Activated CD4-positive, alpha-beta memory T cell treated with anti-CD3 and anti-CD28 coated beads for 36 hours (primary cell): Measurements from ENCODE around the gene NUP50. TPM values are rescaled to one million over a fixed set of nuclear protein-coding genes. Genes with fewer than 3 reads are reported as not detected.

ENCODE experiments used
- CTCF ChIA-PET: fragments of 350-600 bp; sonication (Branson Sonifier 250); formaldehyde crosslinking; loops from one replicate; lab custom pipeline; 2021; ENCODE audit warnings: antibody characterized with exemption, inconsistent platforms; lab: Charles Lee
- POLR2A ChIA-PET: fragments of 350-600 bp; sonication (Branson Sonifier 250); formaldehyde crosslinking; loops from one replicate; lab custom pipeline; 2021; ENCODE audit warnings: antibody characterized with exemption; lab: Charles Lee
- DNase-seq: peaks from one replicate; pipeline ENCODE4 v3.0.0-alpha.2; 2020
- H3K27ac Mint-ChIP-seq: one replicate; pipeline ENCODE4 v1.8.0; 2021; ENCODE audit warnings: mixed read lengths
- H3K27me3 Mint-ChIP-seq: one replicate; pipeline ENCODE4 v1.8.0; 2021; ENCODE audit warnings: mixed read lengths
- H3K36me3 Mint-ChIP-seq: one replicate; pipeline ENCODE4 v1.8.0; 2021; ENCODE audit warnings: mixed read lengths
- H3K4me1 Mint-ChIP-seq: one replicate; pipeline ENCODE4 v1.8.0; 2021; ENCODE audit warnings: low read depth, mixed read lengths
- H3K4me3 Mint-ChIP-seq: one replicate; pipeline ENCODE4 v1.8.0; 2021; ENCODE audit warnings: mild to moderate bottlenecking, mixed read lengths
- H3K9me3 Mint-ChIP-seq: one replicate; pipeline ENCODE4 v1.8.0; 2021; ENCODE audit warnings: mixed read lengths
- intact Hi-C: fragments of 100-400 bp; cut with micrococcal nuclease; formaldehyde crosslinking; loops from one replicate; pipeline ENCODE4 v1.15.1; 2023
- total RNA-seq, 2 experiments: library from RNA; stranded (reverse); gene quantifications; one replicate each; pipeline ENCODE4 v1.2.3, GENCODE V29; 2021

NUP50 gene
- total RNA-seq, 2 experiments from 2014 or later = 150 to 156 TPM

- H3K9me3 Mint-ChIP-seq = no peaks in the 10 kb centered on the region
- no peaks in the 10 kb centered on the region for H3K36me3 Mint-ChIP-seq
- no peak overlapping the region for H3K27ac Mint-ChIP-seq
- H3K4me1 Mint-ChIP-seq = peaks cover 11% of the 10 kb centered on the region
- ChIA-PET POLR2A (no interaction called here), CTCF (no interaction called here)
- intact Hi-C loops = no loop called here
- DNase-seq = no peak
- no peaks in the 10 kb centered on the region for H3K27me3 Mint-ChIP-seq
- no peak overlapping the region for H3K4me3 Mint-ChIP-seq
Observed at GRCh38 chr22:45226503-45227186, 62.9 kb downstream of the NUP50 start.

DNA sequence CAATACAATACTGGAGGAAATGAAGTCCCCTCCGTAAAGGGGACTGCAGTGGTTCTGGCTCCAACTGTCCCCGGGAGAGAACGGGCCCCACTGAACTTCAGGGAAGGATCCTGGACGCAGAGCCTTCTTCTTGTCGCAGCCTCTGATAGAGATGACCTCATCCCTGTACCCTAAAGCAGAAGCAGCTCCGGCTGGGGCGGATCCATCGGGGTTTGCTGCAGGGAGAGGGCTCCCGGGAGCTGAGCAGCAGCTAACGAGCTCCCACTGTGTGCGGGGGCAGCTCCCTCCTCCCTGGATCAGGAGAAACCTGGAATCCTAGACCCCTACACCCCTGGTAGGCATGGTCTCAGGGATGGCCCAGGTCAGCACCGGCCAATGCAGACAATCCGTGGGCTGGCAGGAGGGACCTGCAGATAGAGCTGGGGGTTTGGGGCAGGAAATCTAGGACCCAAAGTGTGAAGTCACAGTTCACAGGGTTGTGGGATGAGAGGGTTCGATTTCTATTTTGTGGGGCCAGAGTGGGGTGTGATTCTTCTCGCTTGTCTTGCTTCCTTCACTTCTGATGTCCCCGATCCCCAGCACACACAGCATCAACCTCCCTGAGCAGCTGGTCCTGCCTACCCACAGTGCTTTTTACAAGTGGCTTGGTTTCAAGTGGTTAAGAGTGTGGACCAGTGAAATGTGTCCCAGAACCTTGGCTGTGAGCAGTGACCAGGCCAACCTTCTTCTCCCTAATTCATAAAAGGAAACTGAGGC, 64.1 kb downstream of the NUP50 start:
- no peak overlapping the region for H3K27ac Mint-ChIP-seq
- POLR2A ChIA-PET = no interaction called here

DNA sequence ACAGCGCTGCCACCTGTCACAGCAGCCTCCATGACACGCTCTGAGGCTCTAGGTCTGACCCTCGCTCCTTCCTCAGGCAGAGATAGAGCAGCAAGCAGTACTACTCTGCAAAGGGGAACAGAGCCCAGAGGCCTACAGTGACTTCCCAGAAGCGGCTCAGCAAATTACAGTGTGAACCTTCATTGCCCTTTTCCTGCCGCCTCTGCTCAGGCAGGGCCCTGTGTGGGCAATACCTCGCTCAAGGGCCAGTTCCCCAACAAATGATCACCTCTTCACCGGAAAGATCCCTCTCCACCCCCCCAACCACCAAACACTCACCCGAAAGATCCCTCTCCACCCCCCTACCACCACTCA, 64.7 kb downstream of the NUP50 start:
- ChIA-PET POLR2A (no interaction called here), CTCF (no interaction called here)
- no peak for DNase-seq
- peaks cover 1% of the 10 kb centered on the region for H3K4me1 Mint-ChIP-seq
- H3K36me3 Mint-ChIP-seq = no peaks in the 10 kb centered on the region
- H3K4me3 Mint-ChIP-seq = no peak overlapping the region
- no peak overlapping the region for H3K27ac Mint-ChIP-seq
- H3K9me3 Mint-ChIP-seq = no peaks in the 10 kb centered on the region
- intact Hi-C loops = no loop called here
- no peaks in the 10 kb centered on the region for H3K27me3 Mint-ChIP-seq

More for the DNA sequence above, 64.1 kb downstream of the NUP50 start:
- Mint-ChIP-seq H3K4me1 (peaks cover 7% of the 10 kb centered on the region), H3K4me3 (no peak overlapping the region), H3K36me3 (no peaks in the 10 kb centered on the region), H3K27me3 (no peaks in the 10 kb centered on the region), H3K9me3 (no peaks in the 10 kb centered on the region)
- intact Hi-C loops = no loop called here
- CTCF ChIA-PET = no interaction called here
- no peak for DNase-seq

- Mint-ChIP-seq H3K4me1 (no peaks in the 10 kb centered on the region), H3K27ac (no peak overlapping the region), H3K27me3 (no peaks in the 10 kb centered on the region), H3K9me3 (no peaks in the 10 kb centered on the region), H3K4me3 (no peak overlapping the region), H3K36me3 (no peaks in the 10 kb centered on the region)
- POLR2A ChIA-PET = no interaction called here
- CTCF ChIA-PET = no interaction called here
- no peak for DNase-seq
- intact Hi-C loops = no loop called here
Observed at GRCh38 chr22:45229181-45229580, 65.5 kb downstream of the NUP50 start.

- no peaks in the 10 kb centered on the region for H3K4me1 Mint-ChIP-seq
- H3K36me3 Mint-ChIP-seq = no peaks in the 10 kb centered on the region
- ChIA-PET CTCF (no interaction called here), POLR2A (no interaction called here)
- H3K27me3 Mint-ChIP-seq = no peaks in the 10 kb centered on the region
- intact Hi-C loops = no loop called here
- H3K4me3 Mint-ChIP-seq = no peak overlapping the region
- H3K9me3 Mint-ChIP-seq = no peaks in the 10 kb centered on the region
- no peak overlapping the region for H3K27ac Mint-ChIP-seq
- DNase-seq = no peak
Observed at GRCh38 chr22:45230026-45230721, 66.4 kb downstream of the NUP50 start.

- no peak for DNase-seq
- H3K4me1 Mint-ChIP-seq = no peaks in the 10 kb centered on the region
- intact Hi-C loops = no loop called here
- no peak overlapping the region for H3K27ac Mint-ChIP-seq
- no peaks in the 10 kb centered on the region for H3K9me3 Mint-ChIP-seq
- ChIA-PET POLR2A (no interaction called here), CTCF (no interaction called here)
- no peaks in the 10 kb centered on the region for H3K27me3 Mint-ChIP-seq
- H3K4me3 Mint-ChIP-seq = no peak overlapping the region
- no peaks in the 10 kb centered on the region for H3K36me3 Mint-ChIP-seq
Observed at GRCh38 chr22:45231293-45231692, 67.6 kb downstream of the NUP50 start.

DNA sequence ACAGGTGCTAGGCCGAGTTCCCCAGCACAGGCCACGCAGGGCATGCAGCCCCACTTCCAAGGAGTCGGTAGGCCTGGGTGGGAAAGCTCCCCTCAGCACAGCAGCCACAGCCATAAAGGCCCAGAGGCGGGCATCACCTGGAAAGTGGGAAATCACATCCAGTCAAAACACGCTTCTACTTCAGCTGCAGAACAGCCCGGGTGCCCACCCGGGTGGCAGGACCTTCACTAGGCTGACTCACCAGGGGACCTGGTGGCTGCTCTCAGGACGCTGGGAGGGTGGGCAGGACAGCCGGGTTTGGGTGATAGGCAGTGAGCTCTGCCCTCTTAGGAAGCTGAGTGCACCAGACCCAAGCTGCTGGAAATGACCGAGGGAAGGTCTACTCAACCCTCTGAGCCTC, 69.7 kb downstream of the NUP50 start:
- Mint-ChIP-seq H3K4me3 (no peak overlapping the region), H3K4me1 (peaks cover 3% of the 10 kb centered on the region), H3K27me3 (no peaks in the 10 kb centered on the region), H3K9me3 (no peaks in the 10 kb centered on the region), H3K27ac (no peak overlapping the region), H3K36me3 (peaks cover 2% of the 10 kb centered on the region)
- ChIA-PET POLR2A (no interaction called here), CTCF (interaction anchor here (0.9 kb wide), 1 partner anchor 201 kb away, joined by 3 read pairs; no protein-coding TSS in a partner anchor)
- no peak for DNase-seq
- intact Hi-C loops = no loop called here

DNA sequence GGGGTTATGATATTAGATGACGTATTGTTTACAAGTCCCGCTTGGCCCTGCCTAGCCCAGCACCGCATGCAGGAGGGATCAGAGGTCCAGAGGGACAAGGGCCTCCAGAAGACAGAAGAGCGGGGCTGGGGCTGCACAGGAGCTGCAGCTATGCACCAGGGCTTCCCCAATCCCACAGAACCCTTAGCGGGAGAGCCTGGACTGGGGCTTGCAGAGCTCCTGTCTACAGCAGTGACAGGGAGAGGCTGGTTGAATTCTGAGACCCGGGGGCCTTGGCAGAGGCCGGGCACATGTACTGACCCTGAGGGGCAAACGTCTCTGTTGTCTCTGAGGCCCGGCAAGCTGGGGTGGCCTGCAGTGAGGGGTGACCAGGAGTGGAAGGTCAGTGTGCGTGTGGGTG, 70.1 kb downstream of the NUP50 start:
- ChIA-PET POLR2A (no interaction called here), CTCF (interaction anchor here (0.9 kb wide), 1 partner anchor 201 kb away, joined by 3 read pairs; no protein-coding TSS in a partner anchor)
- Mint-ChIP-seq H3K27me3 (no peaks in the 10 kb centered on the region), H3K27ac (no peak overlapping the region), H3K9me3 (no peaks in the 10 kb centered on the region), H3K36me3 (peaks cover 2% of the 10 kb centered on the region), H3K4me3 (no peak overlapping the region), H3K4me1 (peaks cover 5% of the 10 kb centered on the region)
- intact Hi-C loops = no loop called here
- no peak for DNase-seq

DNA sequence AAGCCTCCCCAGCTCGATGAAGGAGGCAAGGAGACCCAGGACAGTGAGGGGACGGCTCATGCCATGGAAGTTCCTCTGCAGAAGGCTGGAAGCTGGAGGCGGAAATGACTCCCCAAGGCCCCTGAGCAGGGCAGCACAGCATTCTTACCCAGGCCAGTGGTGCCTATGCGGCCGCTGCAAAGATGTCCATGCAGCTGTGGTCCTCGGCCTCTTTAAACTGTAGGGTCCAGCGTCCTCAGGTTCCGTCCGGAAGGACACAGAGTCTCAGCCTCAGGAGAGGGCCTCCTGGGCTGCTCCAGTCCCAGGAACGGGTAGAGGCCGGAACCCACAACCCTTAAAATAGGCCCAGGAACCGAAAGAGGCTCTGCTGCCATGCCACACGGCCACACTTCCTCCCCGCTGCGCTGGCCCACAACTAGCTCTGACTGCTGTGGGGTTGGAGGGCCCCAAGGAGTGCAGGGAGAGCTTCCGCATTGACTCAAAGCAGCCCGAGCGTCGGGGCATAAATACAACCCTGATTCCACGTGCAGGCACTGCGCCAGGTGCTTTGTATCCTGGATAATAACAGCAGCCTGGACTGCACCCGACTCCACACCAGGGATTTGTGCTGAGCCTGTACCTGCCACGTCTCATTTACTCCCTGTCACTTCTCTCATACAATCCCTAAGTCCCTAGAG, 71.5 kb downstream of the NUP50 start:
- H3K27ac Mint-ChIP-seq = no peak overlapping the region
- H3K36me3 Mint-ChIP-seq = peaks cover 2% of the 10 kb centered on the region
- intact Hi-C loops = no loop called here
- H3K27me3 Mint-ChIP-seq = no peaks in the 10 kb centered on the region
- DNase-seq = no peak
- no peak overlapping the region for H3K4me3 Mint-ChIP-seq
- POLR2A ChIA-PET = no interaction called here
- H3K9me3 Mint-ChIP-seq = no peaks in the 10 kb centered on the region
- H3K4me1 Mint-ChIP-seq = peaks cover 17% of the 10 kb centered on the region
- CTCF ChIA-PET = no interaction called here

DNA sequence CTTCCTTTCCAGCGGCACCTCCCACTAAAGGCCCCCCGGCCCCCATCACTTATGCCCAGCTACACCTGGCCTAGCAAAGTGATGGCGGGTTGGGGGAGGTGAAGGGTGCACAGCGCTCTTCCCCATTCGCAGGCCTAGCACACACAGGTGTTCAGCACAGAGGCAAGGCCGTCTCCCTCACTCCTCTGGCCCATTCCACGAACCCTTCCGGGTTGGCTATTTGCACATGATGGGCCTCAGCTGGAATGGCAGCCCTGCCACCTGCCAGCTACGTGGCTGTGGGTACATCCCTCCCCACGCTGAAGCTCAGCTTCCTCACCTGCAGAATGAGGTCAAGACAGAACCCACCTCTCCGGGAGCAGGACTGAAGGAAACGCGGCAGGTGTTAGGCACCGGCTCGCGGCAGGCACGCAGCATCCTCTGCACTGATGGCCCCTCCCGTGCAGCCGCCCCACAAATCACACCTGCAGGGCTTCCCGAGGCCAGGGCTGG, 72.2 kb downstream of the NUP50 start:
- Mint-ChIP-seq H3K9me3 (no peaks in the 10 kb centered on the region), H3K27ac (no peak overlapping the region), H3K27me3 (no peaks in the 10 kb centered on the region), H3K4me1 (peaks cover 17% of the 10 kb centered on the region), H3K4me3 (no peak overlapping the region), H3K36me3 (peaks cover 2% of the 10 kb centered on the region)
- CTCF ChIA-PET = no interaction called here
- POLR2A ChIA-PET = no interaction called here
- DNase-seq = no peak
- intact Hi-C loops = no loop called here

DNA sequence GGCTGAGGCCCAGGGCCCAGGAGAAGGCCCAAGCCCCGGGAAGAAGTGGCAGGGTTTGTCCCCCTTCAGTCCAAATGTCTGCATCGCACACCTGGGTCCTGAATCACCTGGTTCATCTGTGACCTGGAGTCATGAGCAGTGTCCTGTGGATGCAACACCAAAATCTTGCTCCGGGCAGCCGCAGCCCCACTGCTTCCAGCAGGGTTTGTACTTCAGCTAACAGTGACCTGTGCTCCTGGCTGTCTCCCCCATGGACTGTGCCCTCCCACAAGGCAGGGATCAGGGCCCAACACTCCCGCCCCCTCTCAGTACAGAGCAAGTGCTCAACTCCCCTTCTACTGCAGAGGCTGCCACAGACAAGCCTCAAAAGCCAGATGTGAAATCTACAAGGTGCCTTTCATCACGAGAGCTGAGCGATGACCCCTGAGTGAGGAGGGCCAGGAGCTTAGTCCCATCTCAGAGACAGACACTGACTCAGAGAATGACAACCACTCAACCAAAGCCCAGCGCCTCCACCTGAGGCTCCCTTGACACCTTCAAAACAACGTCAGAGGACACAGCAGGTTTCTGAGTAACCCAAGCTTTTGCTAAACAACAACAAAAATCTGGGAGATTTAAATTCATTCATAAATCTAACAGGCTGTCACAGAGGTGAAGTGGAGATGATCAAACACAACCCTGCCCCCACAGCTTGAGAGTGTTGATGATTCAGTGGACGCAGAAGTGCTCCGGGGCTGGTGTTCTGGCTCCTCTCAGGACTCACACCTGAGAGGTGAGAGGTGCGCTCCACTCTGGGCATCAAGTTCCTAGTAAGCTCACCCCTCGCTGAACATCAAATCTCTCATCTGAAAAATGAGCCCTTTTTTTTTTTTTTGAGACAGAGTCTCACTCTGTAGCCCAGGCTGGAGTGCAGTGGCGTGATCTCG, 73.6 kb downstream of the NUP50 start:
- ChIA-PET CTCF (no interaction called here), POLR2A (no interaction called here)
- Mint-ChIP-seq H3K4me3 (no peak overlapping the region), H3K27me3 (no peaks in the 10 kb centered on the region), H3K36me3 (peaks cover 2% of the 10 kb centered on the region), H3K4me1 (peaks cover 25% of the 10 kb centered on the region), H3K9me3 (no peaks in the 10 kb centered on the region), H3K27ac (no peak overlapping the region)
- no peak for DNase-seq
- intact Hi-C loops = no loop called here
